ENCODE results near the gene HMCES. TPM values are rescaled to one million over a fixed set of nuclear protein-coding genes. Genes with fewer than 3 reads are reported as not detected.

Gene HMCES
- total RNA-seq, 2 experiments from 2014 or later, result 58.2 to 62.2 TPM

GRCh38 chr3:129304962-129305222, 26.2 kb downstream of the HMCES start:
- Mint-ChIP-seq H3K36me3 (ENCODE audit: low read depth) (peaks cover 56% of the 10 kb centered on the region), H3K4me3 (no peak overlapping the region), H3K9me3 (ENCODE audit: insufficient read depth) (no peaks in the 10 kb centered on the region), H3K27ac (peak overlapping the region; percentile 56), H3K27me3 (ENCODE audit: low read depth) (no peaks in the 10 kb centered on the region), H3K4me1 (ENCODE audit: low read depth) (peaks cover 35% of the 10 kb centered on the region)
- ChIA-PET POLR2A (interaction anchor here (1.0 to 5.0 kb wide), 3 partner anchors 11 to 121 kb away, joined by 3 to 35 read pairs (median 3); partner anchors contain the start of gene HMCES), CTCF (interaction anchor here (1.2 to 2.0 kb wide), 3 partner anchors 12 to 95 kb away, joined by 3 to 5 read pairs (median 4); no protein-coding TSS in a partner anchor)
- ATAC-seq (no peak), DNase-seq (no peak)

- no peak overlapping the region for H3K27ac Mint-ChIP-seq
- no peaks in the 10 kb centered on the region for H3K9me3 Mint-ChIP-seq (ENCODE audit: insufficient read depth)
- ChIA-PET CTCF (interaction anchor here (1.6 to 2.0 kb wide), 2 partner anchors 11 to 94 kb away, joined by 4 to 5 read pairs; no protein-coding TSS in a partner anchor), POLR2A (interaction anchor here (2.5 to 5.0 kb wide), 2 partner anchors 10 kb away, joined by 12 to 35 read pairs; a partner anchor contains a TSS)
- H3K4me1 Mint-ChIP-seq (ENCODE audit: low read depth), result peaks cover 35% of the 10 kb centered on the region
- H3K4me3 Mint-ChIP-seq, result no peak overlapping the region
- H3K27me3 Mint-ChIP-seq (ENCODE audit: low read depth), result no peaks in the 10 kb centered on the region
- DNase-seq (no peak), ATAC-seq (no peak)
- peaks cover 49% of the 10 kb centered on the region for H3K36me3 Mint-ChIP-seq (ENCODE audit: low read depth)
These were observed 27.0 kb downstream of the HMCES start for GRCh38 chr3:129305592-129306091.

- CTCF ChIA-PET, result interaction anchor here (1.5 kb wide), 1 partner anchor 8 kb away, joined by 5 read pairs; no protein-coding TSS in a partner anchor
- ATAC-seq (no peak), DNase-seq (no peak)
- POLR2A ChIA-PET, result no interaction called here
- Mint-ChIP-seq H3K36me3 (ENCODE audit: low read depth) (peaks cover 31% of the 10 kb centered on the region), H3K4me1 (ENCODE audit: low read depth) (peaks cover 49% of the 10 kb centered on the region), H3K9me3 (ENCODE audit: insufficient read depth) (no peaks in the 10 kb centered on the region), H3K27ac (no peak overlapping the region), H3K4me3 (no peak overlapping the region), H3K27me3 (ENCODE audit: low read depth) (no peaks in the 10 kb centered on the region)
These were observed 30.0 kb downstream of the HMCES start for GRCh38 chr3:129308636-129309035.

- POLR2A ChIA-PET, result interaction anchor here (4.6 kb wide), 1 partner anchor 31 kb away, joined by 34 read pairs; the partner anchor contains the start of gene HMCES
- CTCF ChIA-PET, result interaction anchor here (1.0 kb wide), 1 partner anchor 62 kb away, joined by 3 read pairs; no protein-coding TSS in a partner anchor
- no peaks in the 10 kb centered on the region for H3K9me3 Mint-ChIP-seq (ENCODE audit: insufficient read depth)
- no peak overlapping the region for H3K4me3 Mint-ChIP-seq
- no peak for ATAC-seq
- H3K27ac Mint-ChIP-seq, result no peak overlapping the region
- H3K27me3 Mint-ChIP-seq (ENCODE audit: low read depth), result no peaks in the 10 kb centered on the region
- DNase-seq, result no peak
- H3K4me1 Mint-ChIP-seq (ENCODE audit: low read depth), result peaks cover 44% of the 10 kb centered on the region
- peaks cover 18% of the 10 kb centered on the region for H3K36me3 Mint-ChIP-seq (ENCODE audit: low read depth)
These were observed 31.7 kb downstream of the HMCES start for GRCh38 chr3:129310111-129311011.

GRCh38 chr3:129311054-129311902, 32.6 kb downstream of the HMCES start:
- Mint-ChIP-seq H3K27me3 (ENCODE audit: low read depth) (no peaks in the 10 kb centered on the region), H3K4me1 (ENCODE audit: low read depth) (peaks cover 36% of the 10 kb centered on the region), H3K27ac (no peak overlapping the region), H3K9me3 (ENCODE audit: insufficient read depth) (no peaks in the 10 kb centered on the region), H3K36me3 (ENCODE audit: low read depth) (peaks cover 15% of the 10 kb centered on the region), H3K4me3 (no peak overlapping the region)
- POLR2A ChIA-PET, result interaction anchor here (1.1 to 4.6 kb wide), 3 partner anchors 9 to 32 kb away, joined by 4 to 34 read pairs (median 5); partner anchors contain the start of gene HMCES
- CTCF ChIA-PET, result interaction anchor here (1.0 to 1.3 kb wide), 2 partner anchors 63 to 341 kb away, joined by 3 read pairs; no protein-coding TSS in a partner anchor
- no peak for DNase-seq
- ATAC-seq, result no peak

- CTCF ChIA-PET, result interaction anchor here (1.0 to 1.3 kb wide), 2 partner anchors 15 to 342 kb away, joined by 3 read pairs; no protein-coding TSS in a partner anchor
- no peak for ATAC-seq
These were observed 33.5 kb downstream of the HMCES start for GRCh38 chr3:129312021-129312639.

GRCh38 chr3:129312671-129313414, 34.2 kb downstream of the HMCES start:
- CTCF ChIA-PET, result interaction anchor here (1.0 kb wide), 1 partner anchor 16 kb away, joined by 3 read pairs; no protein-coding TSS in a partner anchor
- Mint-ChIP-seq H3K36me3 (ENCODE audit: low read depth) (peaks cover 11% of the 10 kb centered on the region), H3K27ac (peak overlapping the region; percentile 72), H3K9me3 (ENCODE audit: insufficient read depth) (no peaks in the 10 kb centered on the region), H3K4me1 (ENCODE audit: low read depth) (peaks cover 39% of the 10 kb centered on the region), H3K27me3 (ENCODE audit: low read depth) (no peaks in the 10 kb centered on the region), H3K4me3 (peak overlapping the region; percentile 91)
- ATAC-seq (no peak), DNase-seq (no peak)
- POLR2A ChIA-PET, result interaction anchor here (0.7 to 4.8 kb wide), 12 partner anchors 9 to 598 kb away, joined by 3 to 50 read pairs (median 4); partner anchors contain the start of genes HMCES, IFT122, MBD4 and RAB43

More at GRCh38 chr3:129312021-129312639, 33.5 kb downstream of the HMCES start:
- POLR2A ChIA-PET, result interaction anchor here (0.6 to 4.6 kb wide), 6 partner anchors 8 to 36 kb away, joined by 3 to 34 read pairs (median 4); partner anchors contain the start of gene HMCES
- DNase-seq, result peak; percentile 44
- H3K27me3 Mint-ChIP-seq (ENCODE audit: low read depth), result no peaks in the 10 kb centered on the region
- H3K27ac Mint-ChIP-seq, result peak overlapping the region; percentile 7
- H3K4me1 Mint-ChIP-seq (ENCODE audit: low read depth), result peaks cover 37% of the 10 kb centered on the region
- no peaks in the 10 kb centered on the region for H3K9me3 Mint-ChIP-seq (ENCODE audit: insufficient read depth)
- no peak overlapping the region for H3K4me3 Mint-ChIP-seq
- H3K36me3 Mint-ChIP-seq (ENCODE audit: low read depth), result peaks cover 11% of the 10 kb centered on the region

- Mint-ChIP-seq H3K36me3 (ENCODE audit: low read depth) (peaks cover 11% of the 10 kb centered on the region), H3K9me3 (ENCODE audit: insufficient read depth) (no peaks in the 10 kb centered on the region), H3K27ac (peak overlapping the region; percentile 63), H3K4me1 (ENCODE audit: low read depth) (peaks cover 39% of the 10 kb centered on the region), H3K4me3 (peak overlapping the region; percentile 91), H3K27me3 (ENCODE audit: low read depth) (no peaks in the 10 kb centered on the region)
- ATAC-seq, result no peak
- DNase-seq, result no peak
- ChIA-PET POLR2A (interaction anchor here (0.7 to 4.8 kb wide), 14 partner anchors 9 to 598 kb away, joined by 3 to 50 read pairs (median 4); partner anchors contain the start of genes EFCAB12, HMCES, IFT122 and MBD4), CTCF (no interaction called here)
These were observed 34.7 kb downstream of the HMCES start for GRCh38 chr3:129313415-129313664.

- Mint-ChIP-seq H3K4me3 (peak overlapping the region; percentile 91), H3K27ac (peak overlapping the region; percentile 63), H3K9me3 (ENCODE audit: insufficient read depth) (no peaks in the 10 kb centered on the region), H3K36me3 (ENCODE audit: low read depth) (peaks cover 8% of the 10 kb centered on the region), H3K4me1 (ENCODE audit: low read depth) (peaks cover 36% of the 10 kb centered on the region), H3K27me3 (ENCODE audit: low read depth) (no peaks in the 10 kb centered on the region)
- ChIA-PET POLR2A (interaction anchor here (0.7 to 4.8 kb wide), 14 partner anchors 10 to 599 kb away, joined by 3 to 50 read pairs (median 4); partner anchors contain the start of genes EFCAB12, HMCES, IFT122 and MBD4), CTCF (interaction anchor here (0.8 kb wide), 1 partner anchor 31 kb away, joined by 3 read pairs; no protein-coding TSS in a partner anchor)
- DNase-seq (peak; percentile 40), ATAC-seq (peak; percentile 6)
These were observed 35.2 kb downstream of the HMCES start for GRCh38 chr3:129313665-129314385.
